ENCODE measurements around the gene DNAL1. TPM values are rescaled to one million over a fixed set of nuclear protein-coding genes. Genes with fewer than 3 reads are reported as not detected.
A peak's percentile ranks its signal among the peaks of the same experiment; 100 is the strongest.

DNAL1 gene
- total RNA-seq, 1 experiment from 2014 or later, result 28.1 TPM

- ChIA-PET CTCF (no interaction called here), POLR2A (ENCODE audit: low non-redundant PET) (no interaction called here)
- no peaks in the 10 kb centered on the region for H3K27me3 ChIP-seq (replicated peaks; ENCODE audit: insufficient read depth, low read depth, low read length, poor library complexity)
- TF ChIP-seq EZH2 (IDR thresholded peaks at IDR 0.05; ENCODE audit: borderline replicate concordance, low read depth, low read length, poor library complexity, severe bottlenecking), result no peak
- TF ChIP-seq, protein P1, sequence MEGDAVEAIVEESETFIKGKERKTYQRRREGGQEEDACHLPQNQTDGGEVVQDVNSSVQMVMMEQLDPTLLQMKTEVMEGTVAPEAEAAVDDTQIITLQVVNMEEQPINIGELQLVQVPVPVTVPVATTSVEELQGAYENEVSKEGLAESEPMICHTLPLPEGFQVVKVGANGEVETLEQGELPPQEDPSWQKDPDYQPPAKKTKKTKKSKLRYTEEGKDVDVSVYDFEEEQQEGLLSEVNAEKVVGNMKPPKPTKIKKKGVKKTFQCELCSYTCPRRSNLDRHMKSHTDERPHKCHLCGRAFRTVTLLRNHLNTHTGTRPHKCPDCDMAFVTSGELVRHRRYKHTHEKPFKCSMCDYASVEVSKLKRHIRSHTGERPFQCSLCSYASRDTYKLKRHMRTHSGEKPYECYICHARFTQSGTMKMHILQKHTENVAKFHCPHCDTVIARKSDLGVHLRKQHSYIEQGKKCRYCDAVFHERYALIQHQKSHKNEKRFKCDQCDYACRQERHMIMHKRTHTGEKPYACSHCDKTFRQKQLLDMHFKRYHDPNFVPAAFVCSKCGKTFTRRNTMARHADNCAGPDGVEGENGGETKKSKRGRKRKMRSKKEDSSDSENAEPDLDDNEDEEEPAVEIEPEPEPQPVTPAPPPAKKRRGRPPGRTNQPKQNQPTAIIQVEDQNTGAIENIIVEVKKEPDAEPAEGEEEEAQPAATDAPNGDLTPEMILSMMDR (conservative IDR thresholded peaks at IDR 0.05; ENCODE audit: low read depth, low read length), result no peak
- H3K9me3 ChIP-seq (ENCODE audit: low read depth, low read length, poor library complexity, severe bottlenecking), result no peaks in the 10 kb centered on the region
- TSS peak; percentile 65 for BruUV-seq (replicated peaks)
- DNase-seq (ENCODE audit: low spot score), result no peak
- peak overlapping the region; percentile 85 for H3K27ac ChIP-seq (ENCODE audit: low read depth, low read length, poor library complexity, severe bottlenecking)
- peaks cover 15% of the 10 kb centered on the region for H3K36me3 ChIP-seq (ENCODE audit: insufficient read depth, low read length, poor library complexity, severe bottlenecking)
- intact Hi-C loops (cut with micrococcal nuclease; ENCODE audit: unreplicated experiment), result no loop called here
- peaks cover 8% of the 10 kb centered on the region for H3K4me1 ChIP-seq (ENCODE audit: insufficient read depth, low read length, poor library complexity, severe bottlenecking)
- peak overlapping the region; percentile 87 for H3K4me3 ChIP-seq (ENCODE audit: low read depth, low read length, poor library complexity, severe bottlenecking)
Measured at GRCh38 chr14:73713206-73713802, 68.5 kb downstream of the DNAL1 start.

GRCh38 chr14:73713803-73714655 is 69.2 kb downstream of the DNAL1 start, which contains the start of gene PNMA1:
TSS of gene PNMA1 (minus strand) at chr14:73714384. CDS start at chr14:73713639, 745 bp downstream.
- peaks cover 8% of the 10 kb centered on the region for H3K4me1 ChIP-seq (ENCODE audit: insufficient read depth, low read length, poor library complexity, severe bottlenecking)
- H3K9me3 ChIP-seq (ENCODE audit: low read depth, low read length, poor library complexity, severe bottlenecking), result no peaks in the 10 kb centered on the region
- peak within 1 kb of the TSS; percentile 87 for H3K4me3 ChIP-seq (ENCODE audit: low read depth, low read length, poor library complexity, severe bottlenecking)
- no TSS peak for BruUV-seq (replicated peaks)
- peak; percentile 92 for DNase-seq (ENCODE audit: low spot score)
- no peaks in the 10 kb centered on the region for H3K27me3 ChIP-seq (replicated peaks; ENCODE audit: insufficient read depth, low read depth, low read length, poor library complexity)
- CTCF ChIA-PET, result interaction anchor here (0.6 kb wide), 2 partner anchors 81 to 582 kb away, joined by 4 to 6 read pairs; no protein-coding TSS in a partner anchor
- no peak for TF ChIP-seq EZH2 (IDR thresholded peaks at IDR 0.05; ENCODE audit: borderline replicate concordance, low read depth, low read length, poor library complexity, severe bottlenecking)
- TF ChIP-seq, protein P1 (conservative IDR thresholded peaks at IDR 0.05; ENCODE audit: low read depth, low read length), result no peak
- POLR2A ChIA-PET (ENCODE audit: low non-redundant PET), result interaction anchor here (0.5 kb wide), 1 partner anchor 129 kb away, joined by 3 read pairs; no protein-coding TSS in a partner anchor
- peaks cover 20% of the 10 kb centered on the region for H3K36me3 ChIP-seq (ENCODE audit: insufficient read depth, low read length, poor library complexity, severe bottlenecking)
- intact Hi-C loops (cut with micrococcal nuclease; ENCODE audit: unreplicated experiment), result no loop called here
- peak within 1 kb of the TSS; percentile 85 for H3K27ac ChIP-seq (ENCODE audit: low read depth, low read length, poor library complexity, severe bottlenecking)

DNA sequence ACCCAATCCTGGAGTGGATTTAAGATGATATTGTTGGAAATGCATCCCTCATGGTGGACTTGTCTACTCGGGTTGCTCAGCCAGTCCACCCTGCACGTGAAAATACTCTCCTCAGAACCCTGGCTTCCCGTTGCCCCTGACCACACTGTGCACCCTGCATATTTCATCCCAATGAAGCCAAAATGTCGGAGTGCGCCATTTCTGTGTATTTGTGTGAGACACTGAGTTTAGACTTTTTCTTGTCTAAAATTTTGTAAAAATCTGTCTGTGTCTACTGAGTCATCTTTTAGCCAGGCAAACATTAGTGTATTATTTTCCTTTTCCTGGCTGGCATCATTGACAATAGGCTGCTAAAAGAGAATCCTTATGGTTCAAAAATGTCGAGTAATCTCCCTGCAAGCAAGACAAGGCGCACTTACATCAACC is 69.9 kb downstream of the DNAL1 start:
- no peaks in the 10 kb centered on the region for H3K9me3 ChIP-seq (ENCODE audit: low read depth, low read length, poor library complexity, severe bottlenecking)
- ChIA-PET CTCF (interaction anchor here (0.6 kb wide), 2 partner anchors 82 to 582 kb away, joined by 4 to 6 read pairs; no protein-coding TSS in a partner anchor), POLR2A (ENCODE audit: low non-redundant PET) (interaction anchor here (0.5 kb wide), 1 partner anchor 129 kb away, joined by 3 read pairs; no protein-coding TSS in a partner anchor)
- peak overlapping the region; percentile 87 for H3K4me3 ChIP-seq (ENCODE audit: low read depth, low read length, poor library complexity, severe bottlenecking)
- peaks cover 26% of the 10 kb centered on the region for H3K36me3 ChIP-seq (ENCODE audit: insufficient read depth, low read length, poor library complexity, severe bottlenecking)
- no TSS peak for BruUV-seq (replicated peaks)
- peaks cover 8% of the 10 kb centered on the region for H3K4me1 ChIP-seq (ENCODE audit: insufficient read depth, low read length, poor library complexity, severe bottlenecking)
- TF ChIP-seq, protein P1 (conservative IDR thresholded peaks at IDR 0.05; ENCODE audit: low read depth, low read length), result no peak
- TF ChIP-seq EZH2 (IDR thresholded peaks at IDR 0.05; ENCODE audit: borderline replicate concordance, low read depth, low read length, poor library complexity, severe bottlenecking), result no peak
- no peaks in the 10 kb centered on the region for H3K27me3 ChIP-seq (replicated peaks; ENCODE audit: insufficient read depth, low read depth, low read length, poor library complexity)
- H3K27ac ChIP-seq (ENCODE audit: low read depth, low read length, poor library complexity, severe bottlenecking), result no peak overlapping the region
- no peak for DNase-seq (ENCODE audit: low spot score)
- intact Hi-C loops (cut with micrococcal nuclease; ENCODE audit: unreplicated experiment), result no loop called here

Measured in A673 (cell line).